Kidney (tissue), 14 donors: ENCODE results near the gene PAFAH1B2. TPM values are rescaled to one million over a fixed set of nuclear protein-coding genes. Genes with fewer than 3 reads are reported as not detected.
A peak's percentile ranks its signal among the peaks of the same experiment; 100 is the strongest.

Experiments
- DNase-seq, 5 donors: peaks; one replicate each; pipeline ENCODE4 v3.0.0-alpha.2; 2013 to 2020
- FAIRE-seq: peaks from 2 replicates; lab custom pipeline; 2012; peaks lifted over from hg19 to GRCh38; lab: Jason Lieb, UNC
- H3K27ac ChIP-seq, 2 donors: one replicate each; pipeline ENCODE4 v1.7.0; 2013; ENCODE audit warnings: low read depth in 2 of 2, low read length in 2 of 2, inconsistent platforms in 1 of 2
- H3K27me3 ChIP-seq: one replicate; pipeline ENCODE4 v1.7.1; 2013; ENCODE audit warnings: low read length, inconsistent platforms; ENCODE audit not compliant: control insufficient read depth, insufficient read depth
- H3K36me3 ChIP-seq, 3 donors: one replicate each; pipeline versions ENCODE4 v1.7.0 to v1.7.1; 2013; ENCODE audit warnings: low read length in 3 of 3, control low read depth in 1 of 3, inconsistent platforms in 1 of 3; ENCODE audit not compliant: insufficient read depth in 3 of 3, control insufficient read depth in 2 of 3
- H3K4me1 ChIP-seq, 3 donors: one replicate each; pipeline versions ENCODE4 v1.7.0 to v1.7.1; 2013; ENCODE audit warnings: low read length in 3 of 3, inconsistent platforms in 1 of 3, low read depth in 1 of 3; ENCODE audit not compliant: control insufficient read depth in 2 of 3, insufficient read depth in 2 of 3
- H3K4me3 ChIP-seq, 3 donors: one replicate each; pipeline versions ENCODE4 v1.7.0 to v1.8.1; 2013; ENCODE audit warnings: low read length in 3 of 3, control low read depth in 1 of 3, inconsistent platforms in 1 of 3
- H3K9ac ChIP-seq, 3 donors: one replicate each; pipeline versions ENCODE4 v1.7.0 to v1.7.1; 2013; ENCODE audit warnings: low read length in 3 of 3, control low read depth in 1 of 3, inconsistent platforms in 1 of 3
- H3K9me3 ChIP-seq, 3 donors: one replicate each; pipeline versions ENCODE4 v1.7.0 to v1.7.1; 2013; ENCODE audit warnings: low read length in 3 of 3, control low read depth in 1 of 3, inconsistent platforms in 1 of 3; ENCODE audit not compliant: control insufficient read depth in 2 of 3, insufficient read depth in 1 of 3
- intact Hi-C: fragments of 100-400 bp; cut with DNase I; formaldehyde crosslinking; loops from one replicate; pipeline ENCODE4 v1.11.1; 2022
- polyA plus RNA-seq: library from polyadenylated mRNA; stranded (reverse); fragments of 350-450 nt; fragmentation: Illumina TruSeq; extraction: RNeasy Lipid Tissue Mini Kit (QIAGEN cat#74804); gene quantifications from one replicate; pipeline ENCODE4 v1.2.3, GENCODE V29; 2014; ENCODE audit warnings: low read depth, low replicate concordance; ENCODE audit not compliant: insufficient read depth
- total RNA-seq: library from RNA; stranded (reverse); fragmentation: NEBNext Ultra II Directional; extraction: Animal tissue kit (Norgen Biotek cat#: 25700); gene quantifications from one replicate; pipeline ENCODE4 v1.2.1, GENCODE V29; 2021
- TF ChIP-seq, protein P1 (sequence below): IDR thresholded peaks from 3 replicates; pipeline ENCODE4 v1.5.1; 2012; ENCODE audit warnings: mild to moderate bottlenecking, moderate library complexity, borderline replicate concordance; ENCODE audit not compliant: insufficient read depth; ENCODE audit errors: extremely low read depth
- donor health status: control.
- donor health status: control.
- donor health status: control.
- donor health status: control.
- donor health status: control.
- donor health status: DM: yes; HTN: yes; CAD: no.
- donor health status: Normal renal cell carcinoma (clear cell type).

Gene PAFAH1B2
- total and polyA plus RNA-seq, 2 donors from 2014 or later, result 29.4 to 90.2 TPM

DNA sequence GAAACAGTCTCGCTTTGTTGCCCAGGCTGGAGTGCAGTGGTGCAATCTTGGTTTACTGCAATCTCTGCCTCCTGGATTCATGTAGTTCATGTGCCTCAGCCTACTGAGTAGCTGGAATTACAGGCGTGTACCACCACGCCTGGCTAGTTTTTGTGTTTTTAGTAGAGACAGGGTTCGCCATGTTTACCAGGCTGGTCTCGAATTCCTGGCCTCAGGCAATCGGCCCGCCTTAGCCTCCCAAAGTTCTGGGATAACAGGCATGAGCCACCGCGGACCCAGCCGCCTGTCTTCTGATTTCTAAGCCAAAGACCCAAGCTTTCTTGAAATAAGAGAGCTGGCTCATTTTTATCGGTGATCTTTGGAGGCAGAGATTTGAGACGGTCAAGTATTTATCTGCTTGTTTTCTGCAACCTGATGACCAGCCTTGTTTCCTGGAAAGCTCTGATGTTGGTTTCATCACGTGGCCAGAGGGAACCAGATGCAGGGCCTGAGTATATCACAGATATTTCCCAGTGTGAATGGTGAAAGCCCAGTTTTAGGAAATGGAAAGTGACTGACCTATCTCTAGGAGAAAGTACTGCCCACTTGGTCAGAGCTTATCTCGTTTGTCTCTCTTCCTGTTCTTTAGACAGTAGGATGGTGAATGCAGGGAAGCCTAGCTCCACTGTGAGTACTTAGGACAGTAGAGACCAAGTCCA lies 28.8 kb downstream of the PAFAH1B2 start:
- peaks cover 0 to 11% (median 3%) of the 10 kb centered on the region in 3 donors for H3K36me3 ChIP-seq
- no peaks in the 10 kb centered on the region for H3K9me3 ChIP-seq
- peak overlapping the region; percentile 5 to 20 for H3K27ac ChIP-seq
- TF ChIP-seq, protein P1, sequence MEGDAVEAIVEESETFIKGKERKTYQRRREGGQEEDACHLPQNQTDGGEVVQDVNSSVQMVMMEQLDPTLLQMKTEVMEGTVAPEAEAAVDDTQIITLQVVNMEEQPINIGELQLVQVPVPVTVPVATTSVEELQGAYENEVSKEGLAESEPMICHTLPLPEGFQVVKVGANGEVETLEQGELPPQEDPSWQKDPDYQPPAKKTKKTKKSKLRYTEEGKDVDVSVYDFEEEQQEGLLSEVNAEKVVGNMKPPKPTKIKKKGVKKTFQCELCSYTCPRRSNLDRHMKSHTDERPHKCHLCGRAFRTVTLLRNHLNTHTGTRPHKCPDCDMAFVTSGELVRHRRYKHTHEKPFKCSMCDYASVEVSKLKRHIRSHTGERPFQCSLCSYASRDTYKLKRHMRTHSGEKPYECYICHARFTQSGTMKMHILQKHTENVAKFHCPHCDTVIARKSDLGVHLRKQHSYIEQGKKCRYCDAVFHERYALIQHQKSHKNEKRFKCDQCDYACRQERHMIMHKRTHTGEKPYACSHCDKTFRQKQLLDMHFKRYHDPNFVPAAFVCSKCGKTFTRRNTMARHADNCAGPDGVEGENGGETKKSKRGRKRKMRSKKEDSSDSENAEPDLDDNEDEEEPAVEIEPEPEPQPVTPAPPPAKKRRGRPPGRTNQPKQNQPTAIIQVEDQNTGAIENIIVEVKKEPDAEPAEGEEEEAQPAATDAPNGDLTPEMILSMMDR, result no peak
- peaks cover 8 to 9% (median 8%) of the 10 kb centered on the region in 3 donors for H3K4me1 ChIP-seq
- H3K27me3 ChIP-seq, result no peaks in the 10 kb centered on the region
- DNase-seq (peak in 4 of 5 donors; percentile 68 to 86 (median 74)), FAIRE-seq (no peak)
- no peak overlapping the region for H3K9ac ChIP-seq
- no peak overlapping the region for H3K4me3 ChIP-seq
- intact Hi-C loops, result no loop called here

DNA sequence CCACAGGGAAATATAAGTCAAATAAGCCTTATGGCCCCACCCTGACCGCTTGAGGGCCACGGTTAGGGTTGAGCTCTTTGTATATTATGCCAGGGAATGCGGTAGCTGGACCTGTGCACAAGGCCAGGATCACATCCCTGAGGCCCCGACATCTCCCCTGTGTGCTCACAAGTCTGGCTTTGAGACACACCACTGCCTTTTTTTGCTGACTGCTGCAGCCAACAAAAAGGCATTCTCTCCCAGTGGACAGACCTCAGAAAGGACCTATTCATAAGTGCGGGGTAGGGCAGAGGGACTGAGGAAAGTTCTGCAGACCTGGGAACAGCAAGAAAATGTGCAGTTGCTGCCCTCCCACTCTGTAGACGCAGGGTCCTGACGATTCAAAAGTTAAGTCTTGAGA lies 31.0 kb downstream of the PAFAH1B2 start:
- intact Hi-C loops, result no loop called here
- no peak overlapping the region for H3K4me3 ChIP-seq
- no peak overlapping the region for H3K9ac ChIP-seq
- TF ChIP-seq, protein P1, result no peak
- no peak overlapping the region for H3K27ac ChIP-seq
- H3K27me3 ChIP-seq, result no peaks in the 10 kb centered on the region
- peaks cover 8 to 17% (median 9%) of the 10 kb centered on the region in 3 donors for H3K4me1 ChIP-seq
- no peak for DNase-seq
- no peaks in the 10 kb centered on the region for H3K9me3 ChIP-seq
- no peak for FAIRE-seq
- H3K36me3 ChIP-seq, result peaks cover 0 to 4% (median 3%) of the 10 kb centered on the region in 3 donors

DNA sequence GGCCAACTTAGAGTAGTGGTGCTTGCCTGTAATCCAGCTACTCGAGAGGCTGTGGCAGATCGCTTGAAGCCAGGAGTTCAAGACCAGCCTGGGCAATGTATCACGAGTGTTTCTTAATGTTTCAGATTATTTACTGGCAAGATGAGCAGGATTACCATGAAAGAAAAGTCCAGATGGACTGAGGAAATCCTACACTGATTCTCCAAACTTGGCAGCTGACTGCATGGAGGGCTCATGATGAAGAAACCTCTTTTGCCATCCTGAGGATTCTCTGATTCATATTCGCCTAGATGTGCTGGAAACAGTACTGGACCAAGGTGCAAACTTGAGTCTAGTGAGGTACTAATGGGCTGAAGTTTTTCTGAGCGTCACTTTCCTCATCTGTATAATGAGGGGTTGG lies 31.7 kb downstream of the PAFAH1B2 start:
- no peak for DNase-seq
- TF ChIP-seq, protein P1, result no peak
- Histone ChIP-seq H3K36me3 (peaks cover 0 to 4% (median 3%) of the 10 kb centered on the region in 3 donors), H3K4me3 (no peak overlapping the region), H3K27ac (no peak overlapping the region), H3K4me1 (peaks cover 8 to 20% (median 10%) of the 10 kb centered on the region in 3 donors), H3K9me3 (no peaks in the 10 kb centered on the region), H3K9ac (no peak overlapping the region), H3K27me3 (no peaks in the 10 kb centered on the region)
- FAIRE-seq, result no peak
- intact Hi-C loops, result no loop called here

DNA sequence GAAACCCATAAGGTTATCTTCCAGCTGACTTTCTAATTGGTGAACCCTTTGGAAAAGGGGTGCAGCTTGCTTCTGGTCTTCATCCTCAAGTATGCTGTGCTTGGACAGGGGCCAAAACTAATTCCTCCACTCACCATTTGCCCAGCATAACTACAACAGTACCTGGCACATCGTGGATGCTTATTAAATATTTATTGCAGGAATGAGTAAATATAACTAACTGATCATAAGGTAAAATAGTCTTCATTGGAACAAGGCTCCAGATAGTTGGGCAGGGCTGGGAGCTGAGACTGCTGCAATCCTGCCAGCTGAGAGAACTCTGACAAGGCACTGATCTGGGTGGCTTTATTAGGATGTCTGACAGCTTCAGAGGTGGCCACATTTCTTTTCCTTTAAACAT lies 32.1 kb downstream of the PAFAH1B2 start:
- no peaks in the 10 kb centered on the region for H3K9me3 ChIP-seq
- no peaks in the 10 kb centered on the region for H3K27me3 ChIP-seq
- H3K4me3 ChIP-seq, result no peak overlapping the region
- no peak overlapping the region for H3K27ac ChIP-seq
- H3K9ac ChIP-seq, result no peak overlapping the region
- intact Hi-C loops, result no loop called here
- peaks cover 8 to 24% (median 11%) of the 10 kb centered on the region in 3 donors for H3K4me1 ChIP-seq
- TF ChIP-seq, protein P1, result no peak
- peaks cover 0 to 3% (median under 1%) of the 10 kb centered on the region in 3 donors for H3K36me3 ChIP-seq
- FAIRE-seq (no peak), DNase-seq (no peak)
